CD14-positive monocyte (primary cell): ENCODE data around the gene MCRIP1. TPM values are rescaled to one million over a fixed set of nuclear protein-coding genes. Genes with fewer than 3 reads are reported as not detected.

Experiments
- DNase-seq, 3 donors: peaks; one replicate each; pipeline ENCODE4 v3.0.0-alpha.2; 2011 to 2022
- H2AFZ ChIP-seq: 2 replicates; pipeline ENCODE4 v1.6.0; 2012; ENCODE audit warnings: mild to moderate bottlenecking, low read depth, low read length, inconsistent platforms; ENCODE audit not compliant: insufficient read depth, poor library complexity, severe bottlenecking
- H3K27ac ChIP-seq, 2 donors: 1 replicate in 1 of 2; 2 replicates in 1 of 2; pipeline ENCODE4 v1.5.1; 2012 to 2013; ENCODE audit warnings: low read length in 2 of 2, control low read depth in 1 of 2, inconsistent platforms in 1 of 2, low read depth in 1 of 2, mild to moderate bottlenecking in 1 of 2
- H3K27me3 ChIP-seq, 2 donors: one replicate each; pipeline versions ENCODE4 v1.6.0 to v1.6.1; 2011 to 2013; ENCODE audit warnings: low read length in 2 of 2; ENCODE audit not compliant: control insufficient read depth in 2 of 2, insufficient read depth in 2 of 2
- H3K36me3 ChIP-seq, 2 donors: replicated peaks in 1 of 2; 1 replicate in 1 of 2; 2 replicates in 1 of 2; pipeline versions ENCODE4 v1.5.1 to v1.6.1; 2012 to 2013; ENCODE audit warnings: low read length in 2 of 2, control low read depth in 1 of 2, inconsistent platforms in 1 of 2, mild to moderate bottlenecking in 1 of 2; ENCODE audit not compliant: insufficient read depth in 2 of 2, control insufficient read depth in 1 of 2
- H3K4me1 ChIP-seq, 2 donors: 1 replicate in 1 of 2; 2 replicates in 1 of 2; pipeline versions ENCODE4 v1.5.1 to v1.6.1; 2012 to 2013; ENCODE audit warnings: low read length in 2 of 2, control low read depth in 1 of 2, inconsistent platforms in 1 of 2, mild to moderate bottlenecking in 1 of 2, moderate library complexity in 1 of 2; ENCODE audit not compliant: insufficient read depth in 2 of 2, control insufficient read depth in 1 of 2
- H3K4me2 ChIP-seq: replicated peaks from 2 replicates; pipeline ENCODE3; 2012; ENCODE audit warnings: low read length, moderate library complexity, mild to moderate bottlenecking; ENCODE audit not compliant: poor library complexity, severe bottlenecking; ENCODE audit errors: extremely low read depth
- H3K4me3 ChIP-seq, 3 experiments: fragments of 200-600 bp in 1 of 3; sonication (generic) in 1 of 3; replicated peaks in 1 of 3; 1 replicate in 2 of 3; 2 replicates in 1 of 3; pipeline ENCODE4 v1.5.1; 2011 to 2013; ENCODE audit warnings: low read length in 3 of 3, mild to moderate bottlenecking in 3 of 3, control low read depth in 2 of 3, low read depth in 2 of 3, inconsistent platforms in 1 of 3, moderate library complexity in 1 of 3
- H3K79me2 ChIP-seq: 2 replicates; pipeline ENCODE4 v1.6.0; 2012; ENCODE audit warnings: mild to moderate bottlenecking, control low read depth, inconsistent platforms, low read length, moderate library complexity; ENCODE audit not compliant: insufficient read depth
- H3K9ac ChIP-seq: 2 replicates; pipeline ENCODE4 v1.6.0; 2017; ENCODE audit warnings: low read length, mild to moderate bottlenecking; ENCODE audit not compliant: insufficient read depth, poor library complexity, severe bottlenecking
- H3K9me3 ChIP-seq, 2 donors: replicated peaks in 1 of 2; 1 replicate in 1 of 2; 2 replicates in 1 of 2; pipeline versions ENCODE4 v1.5.1 to v1.6.1; 2012 to 2013; ENCODE audit warnings: low read length in 2 of 2, control low read depth in 1 of 2; ENCODE audit not compliant: control insufficient read depth in 1 of 2, insufficient read depth in 1 of 2
- H4K20me1 ChIP-seq: 2 replicates; pipeline ENCODE4 v1.6.0; 2012; ENCODE audit warnings: mild to moderate bottlenecking, low read length, control low read depth, moderate library complexity; ENCODE audit not compliant: insufficient read depth
- H3K27ac Mint-ChIP-seq, 7 donors: one replicate each; pipeline ENCODE4 v1.8.0; 2020; ENCODE audit warnings: mild to moderate bottlenecking in 7 of 7, mixed read lengths in 7 of 7, moderate library complexity in 6 of 7, inconsistent platforms in 2 of 7
- H3K27me3 Mint-ChIP-seq, 3 donors: one replicate each; pipeline ENCODE4 v1.8.0; 2021 to 2022; ENCODE audit warnings: low read depth in 3 of 3, mild to moderate bottlenecking in 3 of 3, mixed read lengths in 3 of 3, moderate library complexity in 3 of 3, inconsistent platforms in 1 of 3
- H3K36me3 Mint-ChIP-seq, 2 donors: one replicate each; pipeline ENCODE4 v1.8.0; 2020; ENCODE audit warnings: mixed read lengths in 2 of 2, inconsistent platforms in 1 of 2, mild to moderate bottlenecking in 1 of 2
- H3K4me1 Mint-ChIP-seq: one replicate; pipeline ENCODE4 v1.8.0; 2020; ENCODE audit warnings: mild to moderate bottlenecking, mixed read lengths
- H3K4me3 Mint-ChIP-seq, 2 donors: one replicate each; pipeline ENCODE4 v1.8.0; 2020; ENCODE audit warnings: mild to moderate bottlenecking in 2 of 2, mixed read lengths in 2 of 2, moderate library complexity in 1 of 2
- H3K9me3 Mint-ChIP-seq, 7 donors: one replicate each; pipeline ENCODE4 v1.8.0; 2020 to 2022; ENCODE audit warnings: mixed read lengths in 7 of 7, mild to moderate bottlenecking in 6 of 7, moderate library complexity in 6 of 7, inconsistent platforms in 2 of 7
- CTCF ChIP-seq: fragments of 200-600 bp; IDR thresholded peaks from one replicate; pipeline ENCODE4 v1.8.0; 2022; ENCODE audit warnings: antibody characterized with exemption, mild to moderate bottlenecking
- WGBS: methylation state at CpG from one replicate; pipeline ENCODE4 v1.1.5; 2013; ENCODE audit warnings: missing lambda C conversion rate; ENCODE audit not compliant: insufficient coverage; 5-methylcytosine and 5-hydroxymethylcytosine counted together
- intact Hi-C, 2 donors: fragments of 100-400 bp; cut with micrococcal nuclease; formaldehyde crosslinking; loops; one replicate each; pipeline versions ENCODE4 v1.15.0 to v1.15.1; 2023
- polyA plus RNA-seq, 3 donors: library from polyadenylated mRNA; depleted of rRNA in 1 of 3; unstranded in 2 of 3; stranded (reverse) in 1 of 3; fragments of 300-500 nt in 2 of 3; fragments of >200 nt in 1 of 3; fragmentation: Illumina TruSeq in 2 of 3; gene quantifications; 1 replicate in 2 of 3; 2 replicates in 1 of 3; pipeline ENCODE4 v1.2.3, GENCODE V29; 2012 to 2021

Gene MCRIP1
- polyA plus RNA-seq, 3 donors: 48.4 to 63.0 (median 48.5) TPM

GRCh38 chr17:81845361-81845760, 12.3 kb upstream of the MCRIP1 start:
- 95% methylated on average over 10 of the region's 13 CpGs for WGBS
- Histone ChIP-seq H3K36me3 (peaks cover 62 to 64% of the 10 kb centered on the region in 2 donors), H3K9me3 (no peaks in the 10 kb centered on the region), H3K4me1 (peaks cover 12 to 13% of the 10 kb centered on the region in 2 donors), H3K4me3 (no peak overlapping the region), H3K27ac (no peak overlapping the region), H3K9ac (no peak overlapping the region), H3K79me2 (peaks cover 11% of the 10 kb centered on the region), H3K27me3 (no peaks in the 10 kb centered on the region), H4K20me1 (peaks cover 29% of the 10 kb centered on the region), H3K4me2 (no peak overlapping the region), H2AFZ (no peak overlapping the region)
- intact Hi-C loops: no loop called here
- Mint-ChIP-seq H3K4me3 (no peak overlapping the region), H3K4me1 (peaks cover 17% of the 10 kb centered on the region), H3K9me3 (peaks cover 0 to 2% (median 0%) of the 10 kb centered on the region in 7 donors), H3K27me3 (peaks cover 0 to 2% (median 0%) of the 10 kb centered on the region in 3 donors), H3K36me3 (peaks cover 49 to 75% of the 10 kb centered on the region in 2 donors), H3K27ac (peak overlapping the region in 3 of 7 donors; percentile 36 to 60 (median 55))
- no peak for TF ChIP-seq CTCF
- no peak for DNase-seq

- Histone ChIP-seq H3K9me3 (no peaks in the 10 kb centered on the region), H3K4me3 (no peak overlapping the region), H3K9ac (no peak overlapping the region), H3K79me2 (peaks cover 10% of the 10 kb centered on the region), H3K27me3 (no peaks in the 10 kb centered on the region), H3K4me1 (peaks cover 12 to 13% of the 10 kb centered on the region in 2 donors), H2AFZ (no peak overlapping the region), H3K27ac (no peak overlapping the region), H4K20me1 (peaks cover 29% of the 10 kb centered on the region), H3K36me3 (peaks cover 61 to 64% of the 10 kb centered on the region in 2 donors), H3K4me2 (no peak overlapping the region)
- Mint-ChIP-seq H3K27ac (peak overlapping the region in 4 of 7 donors; percentile 22 to 66 (median 50)), H3K4me1 (peaks cover 17% of the 10 kb centered on the region), H3K27me3 (peaks cover 0 to 3% (median 0%) of the 10 kb centered on the region in 3 donors), H3K4me3 (peak overlapping the region in 1 of 2 donors; percentile 24), H3K9me3 (peaks cover 0 to 2% (median 0%) of the 10 kb centered on the region in 7 donors), H3K36me3 (peaks cover 49 to 71% of the 10 kb centered on the region in 2 donors)
- no peak for TF ChIP-seq CTCF
- intact Hi-C loops: no loop called here
- DNase-seq: no peak
- WGBS: 96% methylated on average over 12 of the region's 13 CpGs
Measured at GRCh38 chr17:81844887-81845286, 11.8 kb upstream of the MCRIP1 start.
